ENCODE results near the gene ACP7. TPM values are rescaled to one million over a fixed set of nuclear protein-coding genes. Genes with fewer than 3 reads are reported as not detected.
A peak's percentile ranks its signal among the peaks of the same experiment; 100 is the strongest.

Gene ACP7
- total RNA-seq, 1 donor from 2014 or later = 0.46 TPM

- H3K4me3 Mint-ChIP-seq (ENCODE audit: unreplicated experiment) = no peak overlapping the region
Observed at GRCh38 chr19:39160523-39160861, 76.3 kb downstream of the ACP7 start.

More at GRCh38 chr19:39160523-39160861, 76.3 kb downstream of the ACP7 start:
- H3K27ac Mint-ChIP-seq (ENCODE audit: unreplicated experiment) = peak overlapping the region; percentile 30
- H3K4me1 Mint-ChIP-seq (ENCODE audit: unreplicated experiment) = peaks cover 27% of the 10 kb centered on the region
- peaks cover 11% of the 10 kb centered on the region for H3K36me3 Mint-ChIP-seq (ENCODE audit: low read depth, unreplicated experiment)
- no peaks in the 10 kb centered on the region for H3K9me3 Mint-ChIP-seq (ENCODE audit: unreplicated experiment)
- TF ChIP-seq, protein P1, sequence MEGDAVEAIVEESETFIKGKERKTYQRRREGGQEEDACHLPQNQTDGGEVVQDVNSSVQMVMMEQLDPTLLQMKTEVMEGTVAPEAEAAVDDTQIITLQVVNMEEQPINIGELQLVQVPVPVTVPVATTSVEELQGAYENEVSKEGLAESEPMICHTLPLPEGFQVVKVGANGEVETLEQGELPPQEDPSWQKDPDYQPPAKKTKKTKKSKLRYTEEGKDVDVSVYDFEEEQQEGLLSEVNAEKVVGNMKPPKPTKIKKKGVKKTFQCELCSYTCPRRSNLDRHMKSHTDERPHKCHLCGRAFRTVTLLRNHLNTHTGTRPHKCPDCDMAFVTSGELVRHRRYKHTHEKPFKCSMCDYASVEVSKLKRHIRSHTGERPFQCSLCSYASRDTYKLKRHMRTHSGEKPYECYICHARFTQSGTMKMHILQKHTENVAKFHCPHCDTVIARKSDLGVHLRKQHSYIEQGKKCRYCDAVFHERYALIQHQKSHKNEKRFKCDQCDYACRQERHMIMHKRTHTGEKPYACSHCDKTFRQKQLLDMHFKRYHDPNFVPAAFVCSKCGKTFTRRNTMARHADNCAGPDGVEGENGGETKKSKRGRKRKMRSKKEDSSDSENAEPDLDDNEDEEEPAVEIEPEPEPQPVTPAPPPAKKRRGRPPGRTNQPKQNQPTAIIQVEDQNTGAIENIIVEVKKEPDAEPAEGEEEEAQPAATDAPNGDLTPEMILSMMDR (IDR thresholded peaks at IDR 0.05; ENCODE audit: unreplicated experiment) = no peak
- DNase-seq (ENCODE audit: low spot score) = no peak
- peaks cover 10% of the 10 kb centered on the region for H3K27me3 Mint-ChIP-seq (ENCODE audit: unreplicated experiment)

Other genes with a start within 250 kb of the ACP7 start
- 343 TPM for gene HNRNPL, start 234.4 kb upstream of the ACP7 start, total RNA-seq (ENCODE audit: unreplicated experiment)
- 5.6 TPM for gene RINL, start 206.1 kb upstream of the ACP7 start, total RNA-seq (ENCODE audit: unreplicated experiment)
- 45.9 TPM for gene SIRT2, start 184.8 kb upstream of the ACP7 start, total RNA-seq (ENCODE audit: unreplicated experiment)
- 16.9 TPM for gene NFKBIB, start 184.4 kb upstream of the ACP7 start, total RNA-seq (ENCODE audit: unreplicated experiment)
- gene CCER2, start 172.2 kb upstream of the ACP7 start, total RNA-seq (ENCODE audit: unreplicated experiment) = 0.87 TPM
- gene SARS2, start 153.6 kb upstream of the ACP7 start, total RNA-seq (ENCODE audit: unreplicated experiment) = 36.7 TPM
- 32.0 TPM for gene MRPS12, start 153.4 kb upstream of the ACP7 start, total RNA-seq (ENCODE audit: unreplicated experiment)
- 16.0 TPM for gene FBXO17, start 108.6 kb upstream of the ACP7 start, total RNA-seq (ENCODE audit: unreplicated experiment)
- gene FBXO27, start 51.8 kb upstream of the ACP7 start, total RNA-seq (ENCODE audit: unreplicated experiment) = 4.0 TPM
- 48.8 TPM for gene PAK4, start 41.4 kb downstream of the ACP7 start, total RNA-seq (ENCODE audit: unreplicated experiment)
- not detected for gene NCCRP1, start 112.6 kb downstream of the ACP7 start, total RNA-seq (ENCODE audit: unreplicated experiment)
- not detected for gene SYCN, start 119.9 kb downstream of the ACP7 start, total RNA-seq (ENCODE audit: unreplicated experiment)
- not detected for gene IFNL3, start 160.6 kb downstream of the ACP7 start, total RNA-seq (ENCODE audit: unreplicated experiment)
- gene IFNL4, start 164.5 kb downstream of the ACP7 start, total RNA-seq (ENCODE audit: unreplicated experiment) = not detected
- not detected for gene IFNL2, start 184.0 kb downstream of the ACP7 start, total RNA-seq (ENCODE audit: unreplicated experiment)
- gene IFNL1, start 212.0 kb downstream of the ACP7 start, total RNA-seq (ENCODE audit: unreplicated experiment) = not detected
- gene LRFN1, start 236.5 kb downstream of the ACP7 start, total RNA-seq (ENCODE audit: unreplicated experiment) = 0.33 TPM